ENCODE data around the gene WBP1. TPM values are rescaled to one million over a fixed set of nuclear protein-coding genes. Genes with fewer than 3 reads are reported as not detected.

WBP1 gene
- total and polyA plus RNA-seq, 10 of the 15 experiments (the other 5 are each of a cell fraction or from before 2014, with no cell fraction given), result 4.2 to 76.8 (median 43.8) TPM

DNA sequence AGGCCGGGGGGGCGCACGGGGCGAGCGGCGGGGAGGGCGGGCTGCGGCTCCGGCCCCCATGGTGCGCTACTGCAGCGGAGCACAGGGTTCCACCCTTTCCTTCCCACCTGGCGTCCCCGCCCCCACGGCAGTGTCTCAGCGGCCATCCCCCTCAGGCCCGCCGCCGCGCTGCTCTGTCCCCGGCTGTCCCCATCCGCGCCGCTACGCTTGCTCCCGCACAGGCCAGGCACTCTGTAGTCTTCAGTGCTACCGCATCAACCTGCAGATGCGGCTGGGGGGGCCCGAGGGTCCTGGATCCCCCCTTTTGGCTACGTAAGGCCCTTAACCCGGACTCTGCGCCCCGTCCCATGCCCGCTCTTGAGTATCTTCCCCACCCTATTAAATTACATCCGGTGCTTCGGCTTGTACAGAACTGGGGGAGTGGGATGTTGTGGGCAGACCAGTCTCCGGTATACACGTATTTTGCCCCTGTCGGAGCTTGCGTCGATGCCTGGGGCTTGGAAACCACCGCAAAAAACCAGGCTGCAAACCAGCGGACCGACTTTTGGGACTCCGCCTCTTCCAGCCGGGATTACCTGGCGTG lies 598 bp upstream of the WBP1 start (continued):
- TF ChIP-seq, protein P1, sequence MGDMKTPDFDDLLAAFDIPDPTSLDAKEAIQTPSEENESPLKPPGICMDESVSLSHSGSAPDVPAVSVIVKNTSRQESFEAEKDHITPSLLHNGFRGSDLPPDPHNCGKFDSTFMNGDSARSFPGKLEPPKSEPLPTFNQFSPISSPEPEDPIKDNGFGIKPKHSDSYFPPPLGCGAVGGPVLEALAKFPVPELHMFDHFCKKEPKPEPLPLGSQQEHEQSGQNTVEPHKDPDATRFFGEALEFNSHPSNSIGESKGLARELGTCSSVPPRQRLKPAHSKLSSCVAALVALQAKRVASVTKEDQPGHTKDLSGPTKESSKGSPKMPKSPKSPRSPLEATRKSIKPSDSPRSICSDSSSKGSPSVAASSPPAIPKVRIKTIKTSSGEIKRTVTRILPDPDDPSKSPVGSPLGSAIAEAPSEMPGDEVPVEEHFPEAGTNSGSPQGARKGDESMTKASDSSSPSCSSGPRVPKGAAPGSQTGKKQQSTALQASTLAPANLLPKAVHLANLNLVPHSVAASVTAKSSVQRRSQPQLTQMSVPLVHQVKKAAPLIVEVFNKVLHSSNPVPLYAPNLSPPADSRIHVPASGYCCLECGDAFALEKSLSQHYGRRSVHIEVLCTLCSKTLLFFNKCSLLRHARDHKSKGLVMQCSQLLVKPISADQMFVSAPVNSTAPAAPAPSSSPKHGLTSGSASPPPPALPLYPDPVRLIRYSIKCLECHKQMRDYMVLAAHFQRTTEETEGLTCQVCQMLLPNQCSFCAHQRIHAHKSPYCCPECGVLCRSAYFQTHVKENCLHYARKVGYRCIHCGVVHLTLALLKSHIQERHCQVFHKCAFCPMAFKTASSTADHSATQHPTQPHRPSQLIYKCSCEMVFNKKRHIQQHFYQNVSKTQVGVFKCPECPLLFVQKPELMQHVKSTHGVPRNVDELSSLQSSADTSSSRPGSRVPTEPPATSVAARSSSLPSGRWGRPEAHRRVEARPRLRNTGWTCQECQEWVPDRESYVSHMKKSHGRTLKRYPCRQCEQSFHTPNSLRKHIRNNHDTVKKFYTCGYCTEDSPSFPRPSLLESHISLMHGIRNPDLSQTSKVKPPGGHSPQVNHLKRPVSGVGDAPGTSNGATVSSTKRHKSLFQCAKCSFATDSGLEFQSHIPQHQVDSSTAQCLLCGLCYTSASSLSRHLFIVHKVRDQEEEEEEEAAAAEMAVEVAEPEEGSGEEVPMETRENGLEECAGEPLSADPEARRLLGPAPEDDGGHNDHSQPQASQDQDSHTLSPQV (IDR thresholded peaks at IDR 0.05), result no peak
- TF ChIP-seq ATF7 (IDR thresholded peaks at IDR 0.05; ENCODE audit: low read depth) (peak; percentile 76; the same call in 1 of the 2 replicates), MYC (IDR thresholded peaks at IDR 0.05; ENCODE audit: insufficient read depth, insufficient read length, insufficient replicate concordance, low read length, severe bottlenecking) (no peak), MXI1 (IDR thresholded peaks at IDR 0.05; ENCODE audit: low read depth, low read length) (peak; percentile 31; the same call in 1 of the 2 replicates), MTA2 (IDR thresholded peaks at IDR 0.05; ENCODE audit: low read depth) (peak; percentile 60; the same call in 1 of the 2 replicates), SMARCA5 (IDR thresholded peaks at IDR 0.05) (peak; percentile 88; the same call in 1 of the 2 replicates)

DNA sequence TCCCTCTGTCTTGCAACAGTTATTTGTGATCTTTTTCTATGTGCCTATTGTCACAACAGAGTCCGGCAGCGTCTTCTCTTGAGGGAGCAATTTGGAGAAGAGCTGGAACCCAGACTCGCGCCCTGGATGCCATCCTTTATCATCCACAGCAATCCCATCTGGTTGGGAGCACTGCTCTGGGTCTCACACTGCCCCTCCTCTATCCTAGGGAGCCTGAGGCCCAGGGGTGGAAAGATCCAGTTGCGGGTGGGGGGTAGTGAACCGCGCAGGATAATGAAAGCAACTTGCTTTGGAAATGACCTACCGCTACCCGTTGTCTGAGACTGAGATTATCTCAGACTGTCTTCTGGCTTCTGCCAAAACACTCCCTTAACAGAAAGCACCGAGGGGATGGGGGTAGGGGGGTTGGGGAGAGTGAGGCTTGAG lies 713 bp downstream of the WBP1 start:
- Histone ChIP-seq H3K9ac (ENCODE audit: control insufficient read depth, insufficient read depth, low read length) (peak overlapping the region; percentile 93), H3K4me2 (ENCODE audit: control insufficient read depth, insufficient read depth) (peak overlapping the region; percentile 87), H3K4me1 (ENCODE audit: control insufficient read depth, insufficient read depth, low read length) (peaks cover 19% of the 10 kb centered on the region), H2AFZ (ENCODE audit: control insufficient read depth, low read depth, low read length) (no peak overlapping the region), H3K79me2 (ENCODE audit: control insufficient read depth, insufficient read depth, low read length) (peaks cover 22% of the 10 kb centered on the region), H3K27me3 (replicated peaks in 1 of 2; ENCODE audit: control insufficient read depth in 2 of 2, insufficient read depth in 2 of 2, low read length in 1 of 2) (no peaks in the 10 kb centered on the region), H3K27ac (ENCODE audit: control insufficient read depth, insufficient read depth) (peak overlapping the region; percentile 80), H4K20me1 (ENCODE audit: control insufficient read depth, insufficient read depth) (no peaks in the 10 kb centered on the region), H3K36me3 (ENCODE audit: control insufficient read depth in 2 of 2, insufficient read depth in 2 of 2, low read length in 1 of 2) (peaks cover 2 to 4% of the 10 kb centered on the region in 2 experiments; a peak in 3 of 4 replicates), H3K4me3 (peak overlapping the region; percentile 99), H3K9me3 (replicated peaks; ENCODE audit: control insufficient read depth, insufficient read depth, low read length) (no peaks in the 10 kb centered on the region)
- FAIRE-seq (no peak), DNase-seq (ENCODE audit: low read depth, low spot score) (no peak), ATAC-seq (no peak)
- no TSS peak for BruUV-seq (replicated peaks)
- SMC1A ChIA-PET (ENCODE audit: uncharacterized antibody, unreplicated experiment), result interaction anchor here (1.2 to 5.5 kb wide), 11 partner anchors 9 to 129 kb away, joined by 3 to 24 read pairs (median 7); partner anchors contain the start of genes C2orf81, CCDC142, TTC31 and WDR54
- intact Hi-C loops (cut with micrococcal nuclease; ENCODE audit: unreplicated experiment) (loop anchor here (1.0 kb wide), 2 partner anchors 23 to 70 kb away; partner anchors contain the start of genes AUP1, CCDC142 and HTRA2), in situ Hi-C loops (cut with MboI) (no loop called here)
- POLR2A ChIA-PET, result interaction anchor here (0.7 to 5.8 kb wide), 12 partner anchors 8 to 129 kb away, joined by 3 to 44 read pairs (median 5); partner anchors contain the start of genes C2orf81, CCDC142, MRPL53 and PCGF1
- CTCF ChIA-PET, result interaction anchor here (1.2 to 6.7 kb wide), 6 partner anchors 16 to 128 kb away, joined by 5 to 54 read pairs (median 10); partner anchors contain the start of genes AUP1, CCDC142, HTRA2 and TTC31
- RAD21 ChIA-PET (ENCODE audit: unreplicated experiment), result interaction anchor here (0.8 to 3.5 kb wide), 17 partner anchors 13 to 429 kb away, joined by 3 to 21 read pairs (median 5); partner anchors contain the start of genes AUP1, C2orf81, CCDC142 and HTRA2
- under 1% methylated on average over 10 of the region's 10 CpGs for WGBS (ENCODE audit: insufficient coverage, insufficient replicate concordance, low lambda C conversion rate, missing lambda C conversion rate)
- TF ChIP-seq ZNF217 (IDR thresholded peaks at IDR 0.05) (no peak), MTA2 (IDR thresholded peaks at IDR 0.05; ENCODE audit: low read depth) (no peak), CBX3 (IDR thresholded peaks at IDR 0.05; ENCODE audit: borderline replicate concordance, low read depth) (no peak), POU2F2 (IDR thresholded peaks at IDR 0.05; ENCODE audit: borderline replicate concordance, low read depth, low read length) (no peak), NR2C2 (IDR thresholded peaks at IDR 0.05; ENCODE audit: borderline replicate concordance, control insufficient read depth, insufficient read length, low read depth) (no peak), RUNX3 (IDR thresholded peaks at IDR 0.05; ENCODE audit: low read length) (no peak), RBBP5 (conservative IDR thresholded peaks at IDR 0.05) (no peak), FOXK2 (IDR thresholded peaks at IDR 0.05) (no peak), NFYA (IDR thresholded peaks at IDR 0.05; ENCODE audit: borderline replicate concordance, low read depth, low read length) (no peak), MEF2B (IDR thresholded peaks at IDR 0.05; ENCODE audit: partially characterized antibody, poor library complexity, severe bottlenecking) (no peak), NR2C1 (IDR thresholded peaks at IDR 0.05) (no peak)
- TF ChIP-seq, protein P2, sequence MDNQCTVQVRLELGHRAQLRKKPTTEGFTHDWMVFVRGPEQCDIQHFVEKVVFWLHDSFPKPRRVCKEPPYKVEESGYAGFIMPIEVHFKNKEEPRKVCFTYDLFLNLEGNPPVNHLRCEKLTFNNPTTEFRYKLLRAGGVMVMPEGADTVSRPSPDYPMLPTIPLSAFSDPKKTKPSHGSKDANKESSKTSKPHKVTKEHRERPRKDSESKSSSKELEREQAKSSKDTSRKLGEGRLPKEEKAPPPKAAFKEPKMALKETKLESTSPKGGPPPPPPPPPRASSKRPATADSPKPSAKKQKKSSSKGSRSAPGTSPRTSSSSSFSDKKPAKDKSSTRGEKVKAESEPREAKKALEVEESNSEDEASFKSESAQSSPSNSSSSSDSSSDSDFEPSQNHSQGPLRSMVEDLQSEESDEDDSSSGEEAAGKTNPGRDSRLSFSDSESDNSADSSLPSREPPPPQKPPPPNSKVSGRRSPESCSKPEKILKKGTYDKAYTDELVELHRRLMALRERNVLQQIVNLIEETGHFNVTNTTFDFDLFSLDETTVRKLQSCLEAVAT (IDR thresholded peaks at IDR 0.05), result no peak
